SKM-1 (cell line): ENCODE results near the gene RHOU.
"Not testable (repeated sequence)": the region's sequence is repeated elsewhere in the genome, so short reads cannot be mapped to it uniquely, and the experiment has no call there.

ENCODE experiments used
- DNase-seq: peaks from one replicate; lab custom pipeline; 2025; ENCODE audit not compliant: unreplicated experiment; lab: John Stamatoyannopoulos, UW

RHOU gene

GRCh38 chr1:228734881-228735801, at the start of gene RHOU:
Gene RHOU, plus strand, starts transcription at chr1:228735479. Its CDS starts 264 bp downstream, at chr1:228735743.
- DNase-seq = peak; percentile 68

GRCh38 chr1:228687587-228687986, 47.7 kb upstream of the RHOU start:
- no peak for DNase-seq

GRCh38 chr1:228689255-228689654, 46.0 kb upstream of the RHOU start:
- no peak for DNase-seq

GRCh38 chr1:228691211-228691610, 44.1 kb upstream of the RHOU start:
- no peak for DNase-seq

- DNase-seq = peak; percentile 58
Observed at GRCh38 chr1:228691926-228692325, 43.4 kb upstream of the RHOU start.

DNA sequence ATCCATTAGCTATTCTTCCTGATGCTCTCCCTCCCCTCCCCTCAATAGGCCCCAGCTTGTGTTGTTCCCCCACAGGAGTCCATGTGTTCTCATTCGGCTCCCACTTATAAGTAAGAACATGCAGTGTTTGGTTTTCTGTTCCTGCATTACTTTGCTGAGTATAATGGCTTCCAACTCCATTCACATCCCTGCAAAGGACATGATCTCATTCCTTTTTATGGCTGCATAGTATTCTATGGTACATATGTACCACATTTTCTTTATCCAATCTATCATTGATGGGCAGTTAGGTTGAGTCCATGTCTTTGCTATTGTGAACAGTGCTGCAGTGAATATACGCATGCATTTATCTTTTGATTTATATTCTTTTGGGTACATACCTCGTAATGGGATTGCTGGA, 40.8 kb upstream of the RHOU start:
- DNase-seq = not testable (repeated sequence)

DNA sequence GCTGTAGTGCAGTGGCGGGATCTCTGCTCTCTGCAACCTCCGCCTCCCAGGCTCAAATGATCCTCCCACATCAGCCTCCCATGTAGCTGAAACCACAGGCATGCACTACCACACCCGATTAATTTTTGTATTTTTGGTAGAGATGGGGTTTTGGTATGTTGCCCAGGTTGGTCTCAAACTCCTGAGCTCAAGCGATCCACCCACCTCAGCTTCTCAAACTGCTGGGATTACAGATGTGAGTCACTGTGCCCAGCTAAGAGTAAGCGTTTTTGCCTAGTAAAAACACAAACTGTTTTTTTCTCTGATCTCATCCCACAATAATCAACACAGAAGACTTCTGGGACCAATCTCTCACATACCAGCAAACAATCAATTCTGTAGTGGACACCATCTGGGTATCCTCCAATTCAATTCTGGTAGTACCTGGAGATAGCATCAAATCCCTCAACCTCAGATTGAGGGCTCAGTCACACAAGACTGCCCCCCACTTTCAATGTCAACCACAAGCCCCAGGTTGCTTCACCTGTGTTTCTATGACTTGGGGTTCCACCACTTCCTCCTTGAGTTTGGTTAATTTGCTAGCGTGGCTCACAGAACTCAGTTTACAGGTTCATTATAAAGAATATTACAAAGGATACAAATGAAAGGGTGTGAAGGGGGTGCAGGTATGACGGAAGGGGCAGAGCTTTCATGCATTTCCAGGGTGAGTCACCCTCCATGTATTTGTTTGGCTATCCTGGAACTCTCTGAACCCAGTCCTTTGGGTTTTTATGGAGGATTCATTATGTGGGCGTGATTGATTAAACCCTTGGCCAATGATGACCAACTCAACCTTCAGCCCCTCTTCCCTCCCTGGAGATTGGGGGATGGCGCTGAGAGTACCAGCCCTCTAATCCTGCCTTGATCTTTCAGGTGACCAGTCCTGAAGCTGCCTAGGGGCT, 40.0 kb upstream of the RHOU start:
- DNase-seq = no peak

- peak; percentile 87 for DNase-seq
Observed at GRCh38 chr1:228697207-228698016, 37.9 kb upstream of the RHOU start.

- DNase-seq = no peak
Observed at GRCh38 chr1:228698017-228698329, 37.3 kb upstream of the RHOU start.

DNA sequence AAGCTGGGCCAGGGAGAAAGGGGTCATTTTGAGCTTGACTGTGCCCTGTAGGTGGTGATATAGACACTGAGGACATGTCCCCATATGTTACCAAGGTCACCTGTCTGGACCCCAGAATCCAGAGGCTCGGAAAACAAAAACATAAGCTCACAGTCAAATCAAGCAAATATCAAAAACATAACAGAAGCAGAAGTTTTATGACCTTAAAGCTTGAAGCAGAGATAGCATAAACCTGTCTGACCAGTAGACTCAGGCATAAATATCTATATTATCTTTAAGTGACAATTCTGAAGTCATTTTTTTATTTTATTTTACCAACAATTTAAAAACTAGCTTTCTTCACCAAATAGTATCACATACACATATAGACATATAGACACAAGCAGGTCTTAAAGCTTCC, 32.8 kb upstream of the RHOU start:
- no peak for DNase-seq

DNA sequence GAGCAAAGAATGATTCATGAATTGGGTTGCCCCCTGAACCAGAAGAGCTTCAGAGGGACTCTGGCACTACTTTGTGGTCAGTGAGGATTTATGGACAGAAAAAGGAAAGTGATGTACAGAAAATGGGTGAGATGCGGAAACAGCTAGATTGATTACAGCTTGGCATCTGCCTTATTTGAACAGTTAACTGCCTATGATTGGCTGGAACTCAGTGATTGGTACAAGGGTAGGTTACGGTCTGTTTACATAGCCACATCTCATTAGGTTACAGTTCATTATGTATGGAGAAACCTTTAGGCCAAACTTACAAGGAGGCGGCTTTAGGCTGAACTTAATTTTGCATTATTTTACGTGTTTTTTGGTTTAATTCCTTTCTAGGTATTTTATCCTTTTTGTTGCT, 29.0 kb upstream of the RHOU start:
- DNase-seq = no peak

DNA sequence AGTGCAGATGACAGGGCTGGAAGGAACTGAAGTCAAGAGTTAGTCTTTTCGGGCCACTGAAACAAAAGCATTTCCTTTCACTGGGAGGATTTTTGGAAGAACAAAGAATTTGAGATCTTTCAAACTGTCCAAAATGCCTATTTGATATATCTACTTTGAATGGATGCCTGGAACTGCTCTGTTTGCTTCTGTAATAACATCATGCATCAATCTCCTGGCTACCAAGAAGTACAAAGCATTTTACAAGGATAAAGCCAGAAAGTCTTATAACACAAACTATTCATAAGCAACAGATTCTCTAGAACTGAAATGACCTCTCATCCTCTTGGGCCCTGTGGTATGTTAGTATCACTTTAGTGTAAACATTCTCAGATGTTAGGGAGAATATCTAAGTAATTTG, 18.2 kb upstream of the RHOU start:
- DNase-seq = no peak

GRCh38 chr1:228721407-228721806, 13.9 kb upstream of the RHOU start:
- DNase-seq = no peak

DNA sequence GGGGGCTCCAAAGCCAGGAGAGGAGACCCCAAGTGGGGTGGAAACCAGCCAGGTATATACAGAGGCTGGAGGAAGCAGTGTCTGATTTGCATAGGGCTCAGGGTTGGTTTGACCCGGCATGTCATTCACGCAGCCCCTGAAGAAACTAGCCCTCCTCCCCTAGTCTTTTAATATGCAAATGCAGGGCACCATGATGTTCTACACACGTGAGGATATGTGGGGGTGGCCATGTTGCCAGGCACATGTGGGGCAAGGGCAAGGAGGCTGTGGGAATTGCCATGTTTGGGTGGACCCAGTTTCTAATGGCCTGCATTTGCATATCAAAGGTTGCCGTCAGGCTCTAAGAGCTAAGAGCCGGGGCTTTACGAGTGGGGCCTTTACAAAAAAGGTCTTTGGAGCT, 12.0 kb upstream of the RHOU start:
- no peak for DNase-seq

- no peak for DNase-seq
Observed at GRCh38 chr1:228723921-228724320, 11.4 kb upstream of the RHOU start.

DNA sequence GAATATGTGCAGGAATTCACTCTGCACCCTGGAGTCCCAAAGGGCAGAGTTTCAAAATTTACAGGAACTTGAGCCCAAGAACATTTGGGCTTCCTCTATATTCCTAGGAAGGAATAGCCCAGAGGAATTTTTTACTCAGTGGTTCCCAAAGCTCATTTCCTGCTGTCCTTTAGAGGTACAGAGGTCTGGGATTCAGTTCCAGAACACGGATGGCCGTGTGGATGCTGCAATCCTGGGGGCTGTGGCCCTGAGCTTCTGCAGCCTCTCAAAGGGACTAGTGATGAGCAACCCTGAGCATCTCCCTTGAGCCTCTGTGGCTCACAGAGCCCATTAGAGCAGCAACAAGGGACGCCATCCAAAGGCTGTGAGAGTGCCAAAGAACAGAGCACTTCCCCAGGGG, 10.1 kb upstream of the RHOU start:
- no peak for DNase-seq

DNA sequence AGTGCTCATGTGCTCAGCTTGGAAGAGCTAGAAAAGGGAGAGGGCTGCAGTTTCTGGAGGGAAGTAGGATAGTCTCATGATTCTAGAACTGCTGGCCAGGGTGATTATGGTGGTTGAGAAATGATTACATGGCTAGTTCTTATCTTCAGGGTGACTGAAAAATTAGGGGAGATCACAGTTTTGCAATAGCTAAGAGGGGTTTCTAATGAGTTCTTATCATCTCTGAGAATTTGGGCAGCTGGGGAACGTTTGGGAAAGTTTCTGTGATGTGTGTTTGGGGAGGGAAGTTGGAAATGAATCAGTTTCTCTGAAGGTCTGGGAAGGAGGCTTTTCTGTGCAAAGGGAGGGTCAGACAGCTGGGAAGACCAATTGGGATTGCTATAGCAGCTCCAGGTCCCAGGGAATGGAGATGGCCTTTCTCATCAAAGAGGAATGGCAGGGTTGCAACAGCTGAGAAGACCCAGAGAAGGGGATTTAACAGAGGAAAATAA, 7.6 kb upstream of the RHOU start:
- no peak for DNase-seq

GRCh38 chr1:228732426-228732825, 2.9 kb upstream of the RHOU start:
- DNase-seq = no peak

DNA sequence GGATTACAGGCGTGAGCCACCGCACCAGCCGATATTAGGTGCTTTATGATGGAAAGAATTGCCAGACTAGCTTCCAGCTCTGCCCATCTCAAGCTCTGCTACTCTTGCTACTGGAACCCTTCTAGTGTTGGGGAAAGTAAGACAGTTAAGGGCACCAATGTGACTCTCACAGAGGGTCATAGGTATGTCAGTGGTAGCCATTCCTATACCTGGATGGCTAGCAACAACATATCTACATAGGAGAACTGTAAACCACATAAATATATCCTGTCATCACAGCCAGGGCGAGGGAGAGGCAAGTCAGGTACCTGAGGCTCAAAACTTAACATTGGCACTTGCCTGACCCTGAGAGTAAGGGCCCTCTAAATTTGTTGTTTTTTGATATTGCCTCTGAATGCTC, 1.7 kb upstream of the RHOU start:
- no peak for DNase-seq

DNA sequence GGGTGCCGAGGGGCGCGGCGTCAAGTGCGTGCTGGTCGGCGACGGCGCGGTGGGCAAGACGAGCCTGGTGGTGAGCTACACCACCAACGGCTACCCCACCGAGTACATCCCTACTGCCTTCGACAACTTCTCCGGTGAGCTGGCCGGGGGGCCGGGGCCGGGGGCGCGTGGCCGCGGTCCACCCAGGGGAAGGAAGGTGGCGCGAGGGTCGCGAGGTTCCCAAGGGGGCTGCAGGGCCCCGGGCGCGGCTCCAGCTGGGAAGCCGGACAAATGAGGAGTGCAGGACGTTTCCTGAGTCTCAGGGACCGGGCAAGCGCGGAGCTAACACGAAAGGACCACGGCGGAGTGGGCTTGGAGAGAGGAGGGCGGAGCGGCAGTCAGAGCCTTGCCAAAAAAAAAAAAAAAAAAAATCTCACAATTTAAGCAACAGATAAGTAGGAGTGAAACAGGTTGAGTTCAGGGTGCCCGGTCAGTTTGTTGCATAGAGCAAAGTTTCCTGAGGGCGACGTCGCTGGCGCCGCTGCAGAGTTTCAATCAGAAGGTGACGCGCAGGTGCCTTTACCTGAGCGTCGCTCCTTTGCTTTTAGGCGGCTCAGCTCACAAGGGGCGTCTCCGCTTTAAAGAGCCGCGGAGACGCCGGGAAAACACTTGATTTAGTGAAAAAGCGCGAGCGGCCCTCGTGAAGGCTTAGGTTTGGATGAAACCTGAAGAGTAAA, 750 bp downstream of the RHOU start:
- no peak for DNase-seq
